Gastroesophageal sphincter (tissue), 4 donors: ENCODE results near the gene HBG1. TPM values are rescaled to one million over a fixed set of nuclear protein-coding genes. Genes with fewer than 3 reads are reported as not detected.

ENCODE experiments used
- ATAC-seq: fragments of 150-250 bp; one replicate; pipeline ENCODE4 v1.9.1; 2016; ENCODE audit warnings: mild to moderate bottlenecking, moderate library complexity
- H3K27ac ChIP-seq, 4 donors: fragments of 200-600 bp; sonication (generic) in 3 of 4; 1 replicate in 3 of 4; 2 replicates in 1 of 4; pipeline ENCODE4 v1.5.1; 2016 to 2019
- H3K27me3 ChIP-seq: fragments of 200-600 bp; sonication (generic); one replicate; pipeline ENCODE4 v1.5.1; 2019
- H3K36me3 ChIP-seq, 2 donors: fragments of 200-600 bp; sonication (generic); one replicate each; pipeline ENCODE4 v1.5.1; 2019; ENCODE audit warnings: control low read depth in 1 of 2
- H3K4me1 ChIP-seq, 3 donors: fragments of 200-600 bp; sonication (generic); 1 replicate in 2 of 3; 2 replicates in 1 of 3; pipeline ENCODE4 v1.5.1; 2016 to 2019; ENCODE audit warnings: control low read depth in 2 of 3
- H3K4me3 ChIP-seq, 2 donors: fragments of 200-600 bp; sonication (generic); one replicate each; pipeline ENCODE4 v1.5.1; 2019; ENCODE audit warnings: mild to moderate bottlenecking in 1 of 2, moderate library complexity in 1 of 2
- H3K9me3 ChIP-seq, 3 donors: fragments of 200-600 bp; sonication (generic); one replicate each; pipeline ENCODE4 v1.5.1; 2017 to 2019; ENCODE audit warnings: control low read depth in 2 of 3
- CTCF ChIP-seq, 4 experiments: fragments of 200-600 bp in 2 of 4; fragments of 450-650 bp in 2 of 4; sonication (generic) in 1 of 4; IDR thresholded peaks; one replicate each; pipeline ENCODE4 v1.5.1; 2017 to 2019; ENCODE audit warnings: antibody characterized with exemption in 4 of 4, mild to moderate bottlenecking in 2 of 4, moderate library complexity in 2 of 4
- EP300 ChIP-seq: sonication (generic); formaldehyde crosslinking; IDR thresholded peaks from one replicate; pipeline ENCODE4 v1.6.1; 2017; ENCODE audit warnings: antibody characterized with exemption, mild to moderate bottlenecking
- POLR2A ChIP-seq, 2 donors: fragments of 450-650 bp; IDR thresholded peaks; one replicate each; pipeline ENCODE4 v1.6.1; 2017; ENCODE audit warnings: antibody characterized with exemption in 2 of 2, mild to moderate bottlenecking in 2 of 2, moderate library complexity in 1 of 2
- POLR2AphosphoS5 ChIP-seq: sonication (generic); formaldehyde crosslinking; IDR thresholded peaks from one replicate; pipeline ENCODE4 v1.6.1; 2017; ENCODE audit warnings: antibody characterized with exemption
- WGBS, 2 donors: methylation state at CpG; one replicate each; pipeline ENCODE4 v1.1.5; 2018; ENCODE audit warnings: low coverage in 1 of 2; 5-methylcytosine and 5-hydroxymethylcytosine counted together
- total RNA-seq, 4 donors: library from RNA; depleted of rRNA; stranded (reverse); fragments of >200 nt; gene quantifications; one replicate each; pipeline ENCODE4 v1.1.0, GENCODE V29; 2016

The HBG1 gene
- total RNA-seq, 4 donors from 2014 or later, result not detected

GRCh38 chr11:5283882-5284281 lies 34.2 kb upstream of the HBG1 start:
- WGBS, 2 donors, result 63 to 72% methylated on average over 1 of the region's 1 CpG

GRCh38 chr11:5283086-5283485 lies 33.4 kb upstream of the HBG1 start:
- WGBS, 2 donors, result 67 to 83% methylated on average over 3 of the region's 3 CpGs

More at GRCh38 chr11:5283882-5284281, 34.2 kb upstream of the HBG1 start:
- no peaks in the 10 kb centered on the region for H3K36me3 ChIP-seq
- H3K9me3 ChIP-seq, result no peaks in the 10 kb centered on the region
- no peak for ATAC-seq
- no peak overlapping the region for H3K27ac ChIP-seq
- no peaks in the 10 kb centered on the region for H3K27me3 ChIP-seq
- H3K4me1 ChIP-seq, result peaks cover 0 to 6% (median 0%) of the 10 kb centered on the region in 3 donors
- no peak overlapping the region for H3K4me3 ChIP-seq
- TF ChIP-seq POLR2A (IDR thresholded peaks at IDR 0.05), result no peak
- TF ChIP-seq CTCF (IDR thresholded peaks at IDR 0.05), result no peak
- no peak for TF ChIP-seq EP300
- no peak for TF ChIP-seq POLR2AphosphoS5

GRCh38 chr11:5282628-5283027 lies 33.0 kb upstream of the HBG1 start:
- TF ChIP-seq POLR2AphosphoS5 (no peak), CTCF (IDR thresholded peaks at IDR 0.05) (no peak), EP300 (no peak), POLR2A (IDR thresholded peaks at IDR 0.05) (no peak)
- no peak overlapping the region for H3K27ac ChIP-seq
- 50 to 81% methylated on average over 1 to 2 of the region's 2 CpGs for WGBS, 2 donors
- H3K4me1 ChIP-seq, result peaks cover 0 to 6% (median 0%) of the 10 kb centered on the region in 3 donors
- H3K36me3 ChIP-seq, result no peaks in the 10 kb centered on the region
- no peak for ATAC-seq
- H3K27me3 ChIP-seq, result no peaks in the 10 kb centered on the region
- H3K4me3 ChIP-seq, result no peak overlapping the region
- no peaks in the 10 kb centered on the region for H3K9me3 ChIP-seq

More at GRCh38 chr11:5283086-5283485, 33.4 kb upstream of the HBG1 start:
- Histone ChIP-seq H3K4me1 (peaks cover 0 to 6% (median 0%) of the 10 kb centered on the region in 3 donors), H3K9me3 (no peaks in the 10 kb centered on the region), H3K27ac (no peak overlapping the region), H3K4me3 (no peak overlapping the region), H3K36me3 (no peaks in the 10 kb centered on the region), H3K27me3 (no peaks in the 10 kb centered on the region)
- no peak for TF ChIP-seq POLR2A (IDR thresholded peaks at IDR 0.05)
- no peak for TF ChIP-seq POLR2AphosphoS5
- no peak for TF ChIP-seq EP300
- no peak for TF ChIP-seq CTCF (IDR thresholded peaks at IDR 0.05)
- ATAC-seq, result no peak

- Histone ChIP-seq H3K4me3 (no peak overlapping the region), H3K27ac (no peak overlapping the region), H3K36me3 (no peaks in the 10 kb centered on the region), H3K27me3 (no peaks in the 10 kb centered on the region), H3K9me3 (no peaks in the 10 kb centered on the region), H3K4me1 (peaks cover 0 to 6% (median 0%) of the 10 kb centered on the region in 3 donors)
- TF ChIP-seq POLR2A (IDR thresholded peaks at IDR 0.05) (no peak), POLR2AphosphoS5 (no peak), CTCF (IDR thresholded peaks at IDR 0.05) (no peak), EP300 (no peak)
- ATAC-seq, result no peak
These were observed 31.9 kb upstream of the HBG1 start for GRCh38 chr11:5281596-5281995.

GRCh38 chr11:5280582-5281102 lies 31.0 kb upstream of the HBG1 start:
- no peaks in the 10 kb centered on the region for H3K27me3 ChIP-seq
- H3K27ac ChIP-seq, result no peak overlapping the region
- no peaks in the 10 kb centered on the region for H3K9me3 ChIP-seq
- no peaks in the 10 kb centered on the region for H3K36me3 ChIP-seq
- whole genome bisulfite sequencing, 2 donors, result 5 to 33% methylated on average over 1 to 3 of the region's 3 CpGs
- peak; percentile 92 for ATAC-seq
- TF ChIP-seq POLR2AphosphoS5, result peak; percentile 63
- TF ChIP-seq CTCF (IDR thresholded peaks at IDR 0.05), result no peak
- peaks cover 0 to 6% (median 0%) of the 10 kb centered on the region in 3 donors for H3K4me1 ChIP-seq
- no peak overlapping the region for H3K4me3 ChIP-seq
